Measurements from ENCODE around the gene IFITM2.

DNA sequence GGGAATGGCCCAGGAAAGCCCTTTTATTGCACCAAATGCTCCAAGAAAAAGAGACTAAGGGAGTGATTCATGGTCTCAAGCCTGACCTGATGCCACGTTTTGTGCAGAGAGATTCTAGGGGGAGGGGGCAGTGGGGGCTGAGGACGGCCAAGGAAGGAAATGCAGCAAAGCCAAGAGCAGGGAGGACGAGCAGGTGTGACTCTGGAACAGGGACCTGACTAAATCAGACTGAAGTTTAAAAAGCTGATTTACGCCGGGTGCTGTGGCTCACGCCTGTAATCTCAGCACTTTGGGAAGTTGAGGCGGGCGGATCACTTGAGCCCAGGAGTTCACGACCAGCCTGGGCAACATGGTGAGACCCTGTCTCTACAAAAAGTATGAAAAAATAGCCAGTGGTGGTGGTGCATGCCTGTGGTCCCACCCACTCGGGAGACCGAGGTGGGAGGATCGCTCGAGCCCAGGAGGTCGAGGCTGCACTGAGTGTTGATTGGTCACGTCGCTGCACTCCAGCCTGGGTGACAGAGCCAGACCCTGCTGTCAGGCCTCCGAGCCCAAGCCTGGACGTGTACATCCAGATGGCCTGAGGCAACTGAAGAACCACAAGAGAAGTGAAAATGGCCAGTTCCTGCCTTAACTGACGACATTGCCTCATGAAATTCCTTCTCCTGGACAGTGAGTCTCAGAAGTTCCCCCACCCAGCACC is 23.9 kb downstream of the IFITM2 start:
- TF ChIP-seq, protein P1, sequence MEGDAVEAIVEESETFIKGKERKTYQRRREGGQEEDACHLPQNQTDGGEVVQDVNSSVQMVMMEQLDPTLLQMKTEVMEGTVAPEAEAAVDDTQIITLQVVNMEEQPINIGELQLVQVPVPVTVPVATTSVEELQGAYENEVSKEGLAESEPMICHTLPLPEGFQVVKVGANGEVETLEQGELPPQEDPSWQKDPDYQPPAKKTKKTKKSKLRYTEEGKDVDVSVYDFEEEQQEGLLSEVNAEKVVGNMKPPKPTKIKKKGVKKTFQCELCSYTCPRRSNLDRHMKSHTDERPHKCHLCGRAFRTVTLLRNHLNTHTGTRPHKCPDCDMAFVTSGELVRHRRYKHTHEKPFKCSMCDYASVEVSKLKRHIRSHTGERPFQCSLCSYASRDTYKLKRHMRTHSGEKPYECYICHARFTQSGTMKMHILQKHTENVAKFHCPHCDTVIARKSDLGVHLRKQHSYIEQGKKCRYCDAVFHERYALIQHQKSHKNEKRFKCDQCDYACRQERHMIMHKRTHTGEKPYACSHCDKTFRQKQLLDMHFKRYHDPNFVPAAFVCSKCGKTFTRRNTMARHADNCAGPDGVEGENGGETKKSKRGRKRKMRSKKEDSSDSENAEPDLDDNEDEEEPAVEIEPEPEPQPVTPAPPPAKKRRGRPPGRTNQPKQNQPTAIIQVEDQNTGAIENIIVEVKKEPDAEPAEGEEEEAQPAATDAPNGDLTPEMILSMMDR (IDR thresholded peaks at IDR 0.05) = no peak
- TF ChIP-seq POLR2A (IDR thresholded peaks at IDR 0.05) = no peak
